Jurkat, Clone E6-1 (cell line): ENCODE results near the gene TCEAL4.
"Not testable (repeated sequence)": the region's sequence is repeated elsewhere in the genome, so short reads cannot be mapped to it uniquely, and the experiment has no call there.

Source experiments
- DNase-seq: peaks from one replicate; pipeline ENCODE4 v3.0.0-alpha.2; 2011; ENCODE audit warnings: low read depth, low spot score
- H3K4me3 ChIP-seq: 2 replicates; pipeline ENCODE4 v1.5.1; 2011; ENCODE audit warnings: mild to moderate bottlenecking, low read length, control low read depth, moderate library complexity

The TCEAL4 gene

DNA sequence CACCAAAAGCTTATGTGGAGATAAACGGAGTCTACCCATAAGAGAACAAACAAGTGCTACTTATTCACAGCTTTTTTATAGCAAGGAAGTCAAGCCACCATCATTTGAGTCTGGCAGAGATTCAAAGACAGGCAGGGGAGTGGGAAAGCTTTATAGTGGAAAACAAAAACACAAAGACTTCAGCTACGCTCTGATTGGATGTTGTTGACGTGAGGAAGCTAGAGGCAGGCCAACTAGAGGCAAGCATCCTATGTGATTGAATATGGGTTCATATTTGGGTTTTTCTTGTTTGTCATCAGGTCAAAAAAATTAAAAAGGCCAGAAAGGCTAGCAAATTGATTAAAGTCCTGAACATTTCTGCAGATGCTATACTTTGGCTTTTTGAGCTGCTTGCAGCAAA is 719 bp upstream of the TCEAL4 start:
- no peak for DNase-seq
- H3K4me3 ChIP-seq, result no peak overlapping the region

- no peak overlapping the region for H3K4me3 ChIP-seq
- no peak for DNase-seq
Observed at GRCh38 chrX:103586314-103586646, 965 bp downstream of the TCEAL4 start.

DNA sequence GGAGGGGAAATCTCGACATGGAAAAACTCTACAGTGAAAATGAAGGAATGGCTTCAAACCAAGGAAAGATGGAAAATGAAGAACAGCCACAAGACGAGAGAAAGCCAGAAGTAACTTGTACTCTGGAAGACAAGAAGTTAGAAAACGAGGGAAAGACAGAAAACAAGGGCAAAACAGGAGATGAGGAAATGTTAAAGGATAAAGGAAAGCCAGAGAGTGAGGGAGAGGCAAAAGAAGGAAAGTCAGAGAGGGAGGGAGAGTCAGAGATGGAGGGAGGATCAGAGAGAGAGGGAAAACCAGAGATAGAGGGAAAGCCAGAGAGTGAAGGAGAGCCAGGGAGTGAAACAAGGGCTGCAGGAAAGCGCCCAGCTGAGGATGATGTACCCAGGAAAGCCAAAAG is 1.3 kb downstream of the TCEAL4 start:
- H3K4me3 ChIP-seq, result no peak overlapping the region
- no peak for DNase-seq

DNA sequence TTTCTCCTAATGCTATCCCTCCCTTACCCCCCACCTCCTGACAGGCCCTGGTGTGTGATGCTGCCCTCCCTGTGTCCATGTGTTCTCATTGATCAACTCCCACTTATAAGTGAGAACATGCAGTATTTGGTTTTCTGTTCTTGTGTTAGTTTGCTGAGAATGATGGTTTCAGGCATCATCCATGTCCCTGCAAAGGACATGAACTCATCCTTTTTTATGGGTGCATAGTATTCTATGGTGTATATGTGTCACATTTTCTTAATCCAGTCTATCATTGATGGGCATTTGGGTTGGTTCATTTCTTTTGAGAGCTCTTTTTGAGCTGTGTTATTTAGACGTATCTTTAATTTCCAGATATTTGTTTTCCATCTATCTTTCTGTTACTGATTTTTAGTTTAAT is 7.0 kb downstream of the TCEAL4 start:
- DNase-seq, result not testable (repeated sequence)

GRCh38 chrX:103595202-103595601 is 9.9 kb downstream of the TCEAL4 start:
- H3K4me3 ChIP-seq, DNase-seq: not testable (repeated sequence)

More for the DNA sequence above, 7.0 kb downstream of the TCEAL4 start:
- not testable (repeated sequence) for H3K4me3 ChIP-seq

GRCh38 chrX:103607364-103608305 is 22.3 kb downstream of the TCEAL4 start, which contains the start of gene TCEAL3:
Gene TCEAL3 (plus strand): TSS chrX:103607963. CDS start chrX:103609065, 1,102 bp downstream.
- H3K4me3 ChIP-seq, result peak within 1 kb of the TSS; percentile 43
- no peak for DNase-seq

DNA sequence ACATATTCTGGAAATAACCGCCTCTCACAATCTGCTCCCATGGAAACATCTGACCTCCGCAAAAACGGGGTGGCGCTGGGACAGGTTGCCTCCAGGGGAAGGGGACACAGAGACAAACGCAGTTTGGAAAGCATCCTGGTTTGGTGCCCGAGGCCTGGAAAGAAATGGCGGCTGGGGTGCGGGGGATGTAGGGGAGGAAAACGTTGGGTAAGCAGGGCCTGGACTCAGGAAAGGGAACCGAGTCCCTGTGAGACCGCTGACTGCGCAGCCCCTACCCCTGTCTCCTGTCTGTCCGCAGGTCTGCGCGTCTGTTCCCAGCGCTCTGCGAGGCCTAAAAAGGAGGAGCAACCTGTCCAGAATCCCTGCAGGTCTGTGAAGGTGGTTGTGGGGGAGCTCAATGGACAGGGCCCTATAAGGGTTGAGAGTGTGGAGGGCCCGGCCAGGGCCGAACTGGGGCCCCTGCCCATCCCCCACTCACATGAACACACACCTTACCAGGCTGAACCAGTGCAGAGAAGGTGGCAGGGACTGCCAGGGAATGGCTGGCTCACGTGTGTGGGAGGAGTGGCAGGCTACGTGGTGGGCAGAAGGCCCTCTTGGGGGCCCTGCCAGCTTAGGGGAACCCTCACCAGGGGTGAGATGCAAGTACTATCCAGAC is 23.1 kb downstream of the TCEAL4 start:
- DNase-seq, result no peak
- peak overlapping the region; percentile 43 for H3K4me3 ChIP-seq

GRCh38 chrX:103610282-103610681 is 25.0 kb downstream of the TCEAL4 start:
- no peak for DNase-seq
- no peak overlapping the region for H3K4me3 ChIP-seq

- H3K4me3 ChIP-seq, result no peak overlapping the region
Observed at GRCh38 chrX:103613362-103613890, 28.1 kb downstream of the TCEAL4 start.

GRCh38 chrX:103614999-103615398 is 29.7 kb downstream of the TCEAL4 start:
- no peak for DNase-seq
- H3K4me3 ChIP-seq, result no peak overlapping the region

More at GRCh38 chrX:103613362-103613890, 28.1 kb downstream of the TCEAL4 start:
- DNase-seq, result no peak

GRCh38 chrX:103615781-103616371 is 30.6 kb downstream of the TCEAL4 start:
- no peak overlapping the region for H3K4me3 ChIP-seq
- no peak for DNase-seq

- no peak for DNase-seq
- H3K4me3 ChIP-seq, result no peak overlapping the region
Observed at GRCh38 chrX:103616676-103617186, 31.4 kb downstream of the TCEAL4 start.

DNA sequence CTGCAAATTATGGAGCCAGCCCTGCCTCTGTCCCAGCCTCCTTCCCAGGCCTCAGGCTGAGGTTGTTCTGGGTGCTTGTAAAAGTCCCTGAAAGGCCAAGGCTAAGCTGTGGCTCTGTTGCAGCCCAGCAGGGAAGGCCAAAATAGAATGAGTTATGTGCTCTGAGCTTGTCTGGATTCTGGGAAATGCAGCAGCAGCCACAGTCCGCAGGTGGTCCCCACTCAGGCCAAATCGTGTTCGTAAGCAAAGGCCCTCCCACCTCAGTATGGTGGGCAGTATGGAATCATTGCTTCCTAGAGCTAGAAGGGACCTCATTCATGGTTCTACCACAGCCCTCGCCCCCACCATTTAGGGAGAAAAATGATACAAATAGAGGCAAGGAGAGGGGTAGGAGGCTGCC is 38.8 kb downstream of the TCEAL4 start:
- no peak for DNase-seq
- no peak overlapping the region for H3K4me3 ChIP-seq

DNA sequence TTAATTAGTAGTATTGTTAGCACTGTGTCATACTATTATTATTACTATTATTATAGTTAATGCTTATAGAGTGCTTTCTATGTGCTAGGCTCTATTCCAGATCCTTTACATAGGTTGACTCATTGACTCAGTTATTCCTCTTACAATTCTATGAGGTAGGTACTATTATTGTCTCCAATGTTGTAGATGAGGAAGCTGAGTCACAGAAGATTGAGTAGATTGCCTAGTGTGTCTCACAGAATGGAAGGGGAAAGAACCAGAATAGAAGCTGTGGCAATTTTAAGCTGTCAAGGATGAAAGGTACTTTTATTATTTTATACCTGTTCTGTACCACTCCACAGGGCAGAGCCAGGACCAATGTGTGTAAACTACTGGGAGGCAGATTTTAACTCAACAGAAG is 41.5 kb downstream of the TCEAL4 start:
- no peak overlapping the region for H3K4me3 ChIP-seq
- no peak for DNase-seq

DNA sequence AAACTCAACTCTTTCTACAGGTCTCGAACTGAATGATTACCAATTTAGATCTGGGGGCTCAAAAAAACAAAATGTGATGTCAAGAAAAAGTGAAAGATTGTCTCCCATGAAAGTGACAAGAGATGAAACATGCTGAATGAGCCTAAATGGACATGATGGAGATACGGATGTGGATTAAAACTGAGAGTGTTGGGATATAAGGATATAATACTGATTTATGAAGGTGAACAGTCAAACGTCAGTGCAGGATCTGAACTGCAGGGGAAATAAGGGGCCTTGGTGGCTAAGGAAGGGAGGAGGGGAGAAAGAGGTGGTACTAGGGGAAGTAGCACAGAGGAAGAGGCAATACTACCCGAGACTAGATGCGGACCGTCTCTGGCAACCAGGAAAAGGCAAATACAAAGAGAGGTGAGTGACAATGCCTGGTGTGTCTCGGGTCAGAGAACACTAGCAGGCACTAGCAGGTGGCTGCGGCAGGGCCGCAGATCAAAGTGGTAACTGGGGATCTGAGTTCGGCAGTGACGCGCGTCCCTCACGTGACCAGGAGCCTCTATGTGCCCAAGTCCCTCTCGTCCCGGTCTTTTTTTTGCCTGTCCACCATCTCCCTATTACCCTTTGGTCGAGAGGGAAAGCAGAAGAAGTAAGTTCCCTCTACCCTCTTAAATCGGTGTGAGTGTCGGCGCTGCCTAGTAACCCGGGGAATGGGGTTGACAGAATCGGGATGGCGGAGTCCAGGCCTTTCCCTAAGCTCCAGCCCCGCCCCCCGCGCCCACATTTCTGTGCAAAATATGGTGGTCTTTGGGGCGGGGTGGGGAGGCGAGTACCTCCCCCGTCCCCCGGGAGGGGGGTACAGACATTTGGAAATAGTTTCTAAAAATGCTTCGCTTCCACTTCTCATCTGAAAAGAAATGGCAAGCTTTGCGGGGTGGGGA is 43.3 kb downstream of the TCEAL4 start, which contains the start of gene TCEAL1:
TSS of gene TCEAL1 (plus strand) at position 590 of the 932 bp plus-strand sequence. CDS start 942 bp downstream, outside the sequence.
- peak; percentile 28 for DNase-seq
- peak within 1 kb of the TSS; percentile 65 for H3K4me3 ChIP-seq

- no peak for DNase-seq
- peak overlapping the region; percentile 65 for H3K4me3 ChIP-seq
Observed at GRCh38 chrX:103629318-103630170, 44.2 kb downstream of the TCEAL4 start.

GRCh38 chrX:103630171-103630511 is 44.8 kb downstream of the TCEAL4 start:
- no peak for DNase-seq
- no peak overlapping the region for H3K4me3 ChIP-seq

DNA sequence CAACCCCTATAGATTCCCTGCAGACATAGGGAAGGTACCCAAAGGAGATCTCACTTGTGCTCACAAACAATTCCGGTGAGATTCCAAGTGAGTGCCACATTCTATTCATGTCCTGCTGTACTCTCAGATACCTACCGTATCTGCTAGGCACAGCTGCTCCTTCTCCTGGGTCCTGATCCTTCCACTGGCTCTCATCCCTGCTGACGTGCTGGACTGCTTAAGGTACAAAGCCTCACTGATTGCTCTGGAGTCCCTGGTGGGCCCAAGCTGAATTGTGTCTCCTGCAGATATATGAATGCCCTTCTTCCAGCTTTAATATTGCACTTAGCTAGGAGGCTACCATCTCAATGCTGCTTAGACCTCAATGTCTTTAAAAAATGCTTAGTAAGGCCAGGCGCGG is 45.8 kb downstream of the TCEAL4 start:
- no peak for DNase-seq
- no peak overlapping the region for H3K4me3 ChIP-seq
